Measurements from ENCODE around the gene SNX5.

- TF ChIP-seq CTCF (IDR thresholded peaks at IDR 0.05) (no peak), SIN3A (IDR thresholded peaks at IDR 0.05; ENCODE audit: borderline replicate concordance, insufficient read depth, low read depth, low read length) (no peak), REST (IDR thresholded peaks at IDR 0.05; ENCODE audit: insufficient read depth in 1 of 2, low read depth in 2 of 2, low read length in 1 of 2) (no peak)
Measured at GRCh38 chr20:17948442-17948841, 20.2 kb downstream of the SNX5 start.
